ENCODE results near the gene SPTAN1.

DNA sequence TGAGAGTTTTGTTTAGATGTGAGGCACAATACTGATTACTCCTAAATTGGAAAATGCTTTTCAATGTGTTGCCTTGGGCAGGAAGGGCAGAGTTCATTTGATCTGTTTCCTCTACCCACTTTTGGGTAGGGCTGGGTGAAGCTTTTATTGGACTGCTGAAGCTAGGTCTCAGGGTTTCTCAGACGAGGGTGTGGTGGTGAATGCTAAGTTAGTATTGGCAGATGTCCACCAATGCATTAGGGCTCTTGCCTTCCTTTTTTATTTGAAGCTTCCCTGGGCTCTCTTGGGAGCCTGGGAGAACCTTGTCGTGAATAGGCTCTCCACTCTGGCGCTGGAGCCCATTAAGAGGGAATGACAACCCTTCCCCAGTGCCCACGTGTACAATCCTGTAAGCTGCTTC is 23.1 kb downstream of the SPTAN1 start:
- TF ChIP-seq, protein P1, sequence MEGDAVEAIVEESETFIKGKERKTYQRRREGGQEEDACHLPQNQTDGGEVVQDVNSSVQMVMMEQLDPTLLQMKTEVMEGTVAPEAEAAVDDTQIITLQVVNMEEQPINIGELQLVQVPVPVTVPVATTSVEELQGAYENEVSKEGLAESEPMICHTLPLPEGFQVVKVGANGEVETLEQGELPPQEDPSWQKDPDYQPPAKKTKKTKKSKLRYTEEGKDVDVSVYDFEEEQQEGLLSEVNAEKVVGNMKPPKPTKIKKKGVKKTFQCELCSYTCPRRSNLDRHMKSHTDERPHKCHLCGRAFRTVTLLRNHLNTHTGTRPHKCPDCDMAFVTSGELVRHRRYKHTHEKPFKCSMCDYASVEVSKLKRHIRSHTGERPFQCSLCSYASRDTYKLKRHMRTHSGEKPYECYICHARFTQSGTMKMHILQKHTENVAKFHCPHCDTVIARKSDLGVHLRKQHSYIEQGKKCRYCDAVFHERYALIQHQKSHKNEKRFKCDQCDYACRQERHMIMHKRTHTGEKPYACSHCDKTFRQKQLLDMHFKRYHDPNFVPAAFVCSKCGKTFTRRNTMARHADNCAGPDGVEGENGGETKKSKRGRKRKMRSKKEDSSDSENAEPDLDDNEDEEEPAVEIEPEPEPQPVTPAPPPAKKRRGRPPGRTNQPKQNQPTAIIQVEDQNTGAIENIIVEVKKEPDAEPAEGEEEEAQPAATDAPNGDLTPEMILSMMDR (IDR thresholded peaks at IDR 0.05 in 2 of 3, conservative IDR thresholded peaks at IDR 0.05 in 1 of 3; ENCODE audit: borderline replicate concordance in 1 of 3, insufficient read depth in 1 of 3, low read depth in 2 of 3, low read length in 2 of 3), result no peak
- TF ChIP-seq POLR2A (IDR thresholded peaks at IDR 0.05; ENCODE audit: borderline replicate concordance, extremely low read depth, insufficient read depth, insufficient read length), result no peak
